ENCODE measurements around the gene EVA1A. TPM values are rescaled to one million over a fixed set of nuclear protein-coding genes. Genes with fewer than 3 reads are reported as not detected.

EVA1A gene
- total and polyA plus RNA-seq, 8 donors, result 1.3 to 4.7 (median 2.4) TPM; not detected in 3

GRCh38 chr2:75558786-75559679 is 1.7 kb downstream of the EVA1A start:
- WGBS, 5 donors, result 77 to 85% (median 81%) methylated on average over 9 of the region's 9 CpGs
- Histone ChIP-seq H3K9me3 (no peaks in the 10 kb centered on the region), H3K27ac (no peak overlapping the region), H3K4me3 (no peak overlapping the region), H3K36me3 (no peaks in the 10 kb centered on the region), H3K4me1 (peaks cover 8 to 20% (median 19%) of the 10 kb centered on the region in 4 donors), H3K27me3 (peaks cover 5 to 73% (median 19%) of the 10 kb centered on the region in 3 donors)
- no peak for DNase-seq
- no peak for TF ChIP-seq POLR2AphosphoS5 (IDR thresholded peaks at IDR 0.05)
- no peak for TF ChIP-seq EP300 (IDR thresholded peaks at IDR 0.05)
- TF ChIP-seq, protein P1, sequence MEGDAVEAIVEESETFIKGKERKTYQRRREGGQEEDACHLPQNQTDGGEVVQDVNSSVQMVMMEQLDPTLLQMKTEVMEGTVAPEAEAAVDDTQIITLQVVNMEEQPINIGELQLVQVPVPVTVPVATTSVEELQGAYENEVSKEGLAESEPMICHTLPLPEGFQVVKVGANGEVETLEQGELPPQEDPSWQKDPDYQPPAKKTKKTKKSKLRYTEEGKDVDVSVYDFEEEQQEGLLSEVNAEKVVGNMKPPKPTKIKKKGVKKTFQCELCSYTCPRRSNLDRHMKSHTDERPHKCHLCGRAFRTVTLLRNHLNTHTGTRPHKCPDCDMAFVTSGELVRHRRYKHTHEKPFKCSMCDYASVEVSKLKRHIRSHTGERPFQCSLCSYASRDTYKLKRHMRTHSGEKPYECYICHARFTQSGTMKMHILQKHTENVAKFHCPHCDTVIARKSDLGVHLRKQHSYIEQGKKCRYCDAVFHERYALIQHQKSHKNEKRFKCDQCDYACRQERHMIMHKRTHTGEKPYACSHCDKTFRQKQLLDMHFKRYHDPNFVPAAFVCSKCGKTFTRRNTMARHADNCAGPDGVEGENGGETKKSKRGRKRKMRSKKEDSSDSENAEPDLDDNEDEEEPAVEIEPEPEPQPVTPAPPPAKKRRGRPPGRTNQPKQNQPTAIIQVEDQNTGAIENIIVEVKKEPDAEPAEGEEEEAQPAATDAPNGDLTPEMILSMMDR (IDR thresholded peaks at IDR 0.05), result no peak
- TF ChIP-seq POLR2A (IDR thresholded peaks at IDR 0.05), result no peak
- intact Hi-C loops (cut with DNase I; ENCODE audit: low total_unique reads), result no loop called here

GRCh38 chr2:75558136-75558535 is 2.6 kb downstream of the EVA1A start:
- no peaks in the 10 kb centered on the region for H3K36me3 ChIP-seq
- WGBS, 5 donors, result 90 to 96% (median 93%) methylated on average over 6 of the region's 6 CpGs
- H3K4me3 ChIP-seq, result no peak overlapping the region
- no peaks in the 10 kb centered on the region for H3K9me3 ChIP-seq
- H3K27me3 ChIP-seq, result peaks cover 5 to 67% (median 19%) of the 10 kb centered on the region in 3 donors
- peaks cover 8 to 20% (median 19%) of the 10 kb centered on the region in 4 donors for H3K4me1 ChIP-seq
- H3K27ac ChIP-seq, result no peak overlapping the region
- DNase-seq, result no peak
- TF ChIP-seq, protein P1 (IDR thresholded peaks at IDR 0.05), result no peak
- TF ChIP-seq POLR2AphosphoS5 (IDR thresholded peaks at IDR 0.05) (no peak), EP300 (IDR thresholded peaks at IDR 0.05) (no peak), POLR2A (IDR thresholded peaks at IDR 0.05) (no peak)
- intact Hi-C loops (cut with DNase I; ENCODE audit: low total_unique reads), result no loop called here

- Histone ChIP-seq H3K4me1 (peaks cover 8 to 20% (median 19%) of the 10 kb centered on the region in 4 donors), H3K9me3 (no peaks in the 10 kb centered on the region), H3K36me3 (no peaks in the 10 kb centered on the region), H3K27ac (no peak overlapping the region), H3K4me3 (no peak overlapping the region), H3K27me3 (peaks cover 5 to 62% (median 19%) of the 10 kb centered on the region in 3 donors)
- 93 to 97% (median 95%) methylated on average over 4 of the region's 4 CpGs for WGBS, 5 donors
- TF ChIP-seq POLR2A (IDR thresholded peaks at IDR 0.05) (no peak), EP300 (IDR thresholded peaks at IDR 0.05) (no peak), POLR2AphosphoS5 (IDR thresholded peaks at IDR 0.05) (no peak)
- TF ChIP-seq, protein P1 (IDR thresholded peaks at IDR 0.05), result no peak
- DNase-seq, result no peak
- intact Hi-C loops (cut with DNase I; ENCODE audit: low total_unique reads), result no loop called here
Measured at GRCh38 chr2:75557474-75558133, 3.1 kb downstream of the EVA1A start.

- peaks cover 5 to 56% (median 19%) of the 10 kb centered on the region in 3 donors for H3K27me3 ChIP-seq
- H3K36me3 ChIP-seq, result no peaks in the 10 kb centered on the region
- TF ChIP-seq, protein P1 (IDR thresholded peaks at IDR 0.05), result no peak
- TF ChIP-seq POLR2A (IDR thresholded peaks at IDR 0.05) (no peak), EP300 (IDR thresholded peaks at IDR 0.05) (no peak), POLR2AphosphoS5 (IDR thresholded peaks at IDR 0.05) (no peak)
- WGBS, 5 donors, result 87 to 92% (median 90%) methylated on average over 7 of the region's 7 CpGs
- no peaks in the 10 kb centered on the region for H3K9me3 ChIP-seq
- DNase-seq, result no peak
- no peak overlapping the region for H3K4me3 ChIP-seq
- H3K4me1 ChIP-seq, result peaks cover 8 to 20% (median 19%) of the 10 kb centered on the region in 4 donors
- H3K27ac ChIP-seq, result no peak overlapping the region
- intact Hi-C loops (cut with DNase I; ENCODE audit: low total_unique reads), result no loop called here
Measured at GRCh38 chr2:75556679-75557366, 3.9 kb downstream of the EVA1A start.

Data from stomach (tissue), 9 donors.